ENCODE results near the gene CYB5A. TPM values are rescaled to one million over a fixed set of nuclear protein-coding genes. Genes with fewer than 3 reads are reported as not detected.

Gene CYB5A
- total RNA-seq, 1 donor from 2014 or later, result 399 TPM

DNA sequence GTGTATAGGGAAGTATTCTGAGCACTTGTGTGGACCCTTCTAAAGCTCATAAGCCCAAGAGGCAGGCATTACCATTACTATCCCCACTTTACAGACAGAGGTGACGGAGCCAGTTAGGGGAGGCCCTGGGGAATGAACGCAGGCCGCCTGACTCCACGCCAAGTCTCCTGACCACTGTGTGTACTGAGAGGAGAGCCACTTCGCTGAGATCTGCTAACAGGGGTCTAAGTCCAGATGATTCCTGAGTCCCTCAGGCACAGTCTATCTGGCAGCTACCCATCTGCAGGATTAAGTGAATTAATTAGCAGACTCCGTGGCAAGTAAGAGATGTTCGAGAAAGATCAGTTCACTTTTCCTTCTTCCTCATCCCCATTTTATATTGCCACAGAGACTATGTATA is 13.7 kb downstream of the CYB5A start:
- H3K36me3 ChIP-seq, result peaks cover 3% of the 10 kb centered on the region
- no peaks in the 10 kb centered on the region for H3K9me3 ChIP-seq
- no peak overlapping the region for H3K4me3 ChIP-seq
- DNase-seq, result no peak
- no peak for ATAC-seq
- intact Hi-C loops (cut with DNase I), result no loop called here
- TF ChIP-seq, protein P1, sequence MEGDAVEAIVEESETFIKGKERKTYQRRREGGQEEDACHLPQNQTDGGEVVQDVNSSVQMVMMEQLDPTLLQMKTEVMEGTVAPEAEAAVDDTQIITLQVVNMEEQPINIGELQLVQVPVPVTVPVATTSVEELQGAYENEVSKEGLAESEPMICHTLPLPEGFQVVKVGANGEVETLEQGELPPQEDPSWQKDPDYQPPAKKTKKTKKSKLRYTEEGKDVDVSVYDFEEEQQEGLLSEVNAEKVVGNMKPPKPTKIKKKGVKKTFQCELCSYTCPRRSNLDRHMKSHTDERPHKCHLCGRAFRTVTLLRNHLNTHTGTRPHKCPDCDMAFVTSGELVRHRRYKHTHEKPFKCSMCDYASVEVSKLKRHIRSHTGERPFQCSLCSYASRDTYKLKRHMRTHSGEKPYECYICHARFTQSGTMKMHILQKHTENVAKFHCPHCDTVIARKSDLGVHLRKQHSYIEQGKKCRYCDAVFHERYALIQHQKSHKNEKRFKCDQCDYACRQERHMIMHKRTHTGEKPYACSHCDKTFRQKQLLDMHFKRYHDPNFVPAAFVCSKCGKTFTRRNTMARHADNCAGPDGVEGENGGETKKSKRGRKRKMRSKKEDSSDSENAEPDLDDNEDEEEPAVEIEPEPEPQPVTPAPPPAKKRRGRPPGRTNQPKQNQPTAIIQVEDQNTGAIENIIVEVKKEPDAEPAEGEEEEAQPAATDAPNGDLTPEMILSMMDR (IDR thresholded peaks at IDR 0.05), result no peak
- H3K27me3 ChIP-seq, result no peaks in the 10 kb centered on the region
- H3K27ac ChIP-seq, result no peak overlapping the region
- H3K4me1 ChIP-seq, result peaks cover 65% of the 10 kb centered on the region

- H3K4me1 ChIP-seq, result peaks cover 61% of the 10 kb centered on the region
- peaks cover 3% of the 10 kb centered on the region for H3K36me3 ChIP-seq
- H3K27me3 ChIP-seq, result no peaks in the 10 kb centered on the region
- H3K4me3 ChIP-seq, result no peak overlapping the region
- intact Hi-C loops (cut with DNase I), result no loop called here
- DNase-seq (no peak), ATAC-seq (no peak)
- H3K27ac ChIP-seq, result no peak overlapping the region
- no peaks in the 10 kb centered on the region for H3K9me3 ChIP-seq
- TF ChIP-seq, protein P1 (IDR thresholded peaks at IDR 0.05), result no peak
Observed at GRCh38 chr18:74277296-74277695, 14.5 kb downstream of the CYB5A start.

GRCh38 chr18:74276609-74277008 is 15.2 kb downstream of the CYB5A start:
- no peak overlapping the region for H3K4me3 ChIP-seq
- H3K36me3 ChIP-seq, result peaks cover 3% of the 10 kb centered on the region
- ATAC-seq (no peak), DNase-seq (no peak)
- no peak overlapping the region for H3K27ac ChIP-seq
- H3K9me3 ChIP-seq, result no peaks in the 10 kb centered on the region
- H3K27me3 ChIP-seq, result no peaks in the 10 kb centered on the region
- H3K4me1 ChIP-seq, result peaks cover 57% of the 10 kb centered on the region
- TF ChIP-seq, protein P1 (IDR thresholded peaks at IDR 0.05), result no peak
- intact Hi-C loops (cut with DNase I), result no loop called here

GRCh38 chr18:74275736-74276135 is 16.0 kb downstream of the CYB5A start:
- no peak overlapping the region for H3K27ac ChIP-seq
- intact Hi-C loops (cut with DNase I), result no loop called here
- TF ChIP-seq, protein P1 (IDR thresholded peaks at IDR 0.05), result no peak

DNA sequence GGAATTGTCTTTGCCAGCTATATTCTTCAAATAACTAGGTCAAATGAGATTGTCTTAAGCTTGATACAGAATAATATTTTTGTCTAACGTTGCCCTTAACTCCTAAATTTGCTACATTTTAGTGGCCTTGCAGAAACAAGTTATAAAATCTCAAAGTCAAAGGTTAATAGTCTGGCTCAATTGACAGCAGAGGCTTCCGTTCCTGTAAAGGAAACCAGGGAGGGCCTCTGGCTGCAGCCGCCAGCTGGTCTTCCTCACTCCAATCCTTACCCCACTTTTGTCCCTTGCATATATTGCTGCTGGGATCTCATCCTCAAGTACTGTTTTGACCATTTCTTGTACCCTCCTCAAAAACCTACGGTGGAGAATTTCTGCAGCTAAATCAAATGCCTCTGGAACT is 17.1 kb downstream of the CYB5A start:
- Histone ChIP-seq H3K27ac (no peak overlapping the region), H3K27me3 (no peaks in the 10 kb centered on the region), H3K4me3 (no peak overlapping the region), H3K9me3 (no peaks in the 10 kb centered on the region), H3K4me1 (peaks cover 61% of the 10 kb centered on the region), H3K36me3 (peaks cover 3% of the 10 kb centered on the region)
- no peak for DNase-seq
- intact Hi-C loops (cut with DNase I), result no loop called here
- no peak for ATAC-seq
- TF ChIP-seq, protein P1 (IDR thresholded peaks at IDR 0.05), result no peak

More at GRCh38 chr18:74275736-74276135, 16.0 kb downstream of the CYB5A start:
- ATAC-seq (peak; percentile 8), DNase-seq (no peak)
- Histone ChIP-seq H3K4me1 (peaks cover 56% of the 10 kb centered on the region), H3K27me3 (no peaks in the 10 kb centered on the region), H3K4me3 (no peak overlapping the region), H3K9me3 (no peaks in the 10 kb centered on the region), H3K36me3 (peaks cover 3% of the 10 kb centered on the region)

- ATAC-seq (no peak), DNase-seq (no peak)
- no peaks in the 10 kb centered on the region for H3K9me3 ChIP-seq
- H3K36me3 ChIP-seq, result no peaks in the 10 kb centered on the region
- TF ChIP-seq, protein P1 (IDR thresholded peaks at IDR 0.05), result no peak
- intact Hi-C loops (cut with DNase I), result no loop called here
- peaks cover 65% of the 10 kb centered on the region for H3K4me1 ChIP-seq
- H3K27ac ChIP-seq, result peak overlapping the region; percentile 25
- no peaks in the 10 kb centered on the region for H3K27me3 ChIP-seq
- H3K4me3 ChIP-seq, result no peak overlapping the region
Observed at GRCh38 chr18:74273394-74273793, 18.4 kb downstream of the CYB5A start.

Measured in upper lobe of right lung (tissue), 1 donor.